ENCODE data around the gene PATL1.

- TF ChIP-seq POLR2A (IDR thresholded peaks at IDR 0.05): no peak
- TF ChIP-seq CTCF (IDR thresholded peaks at IDR 0.05): no peak
These were observed 29.7 kb upstream of the PATL1 start for GRCh38 chr11:59698506-59698905.
